HG02885 (cell line): ENCODE results near the gene HMGCLL1.

Experiments used
- ATAC-seq: cut with Tn5 transposase; IDR thresholded peaks from one replicate; pipeline ENCODE4 v1.9.1; 2021; ENCODE audit warnings: mild to moderate bottlenecking; ENCODE audit not compliant: unreplicated experiment, poor library complexity

HMGCLL1 gene

DNA sequence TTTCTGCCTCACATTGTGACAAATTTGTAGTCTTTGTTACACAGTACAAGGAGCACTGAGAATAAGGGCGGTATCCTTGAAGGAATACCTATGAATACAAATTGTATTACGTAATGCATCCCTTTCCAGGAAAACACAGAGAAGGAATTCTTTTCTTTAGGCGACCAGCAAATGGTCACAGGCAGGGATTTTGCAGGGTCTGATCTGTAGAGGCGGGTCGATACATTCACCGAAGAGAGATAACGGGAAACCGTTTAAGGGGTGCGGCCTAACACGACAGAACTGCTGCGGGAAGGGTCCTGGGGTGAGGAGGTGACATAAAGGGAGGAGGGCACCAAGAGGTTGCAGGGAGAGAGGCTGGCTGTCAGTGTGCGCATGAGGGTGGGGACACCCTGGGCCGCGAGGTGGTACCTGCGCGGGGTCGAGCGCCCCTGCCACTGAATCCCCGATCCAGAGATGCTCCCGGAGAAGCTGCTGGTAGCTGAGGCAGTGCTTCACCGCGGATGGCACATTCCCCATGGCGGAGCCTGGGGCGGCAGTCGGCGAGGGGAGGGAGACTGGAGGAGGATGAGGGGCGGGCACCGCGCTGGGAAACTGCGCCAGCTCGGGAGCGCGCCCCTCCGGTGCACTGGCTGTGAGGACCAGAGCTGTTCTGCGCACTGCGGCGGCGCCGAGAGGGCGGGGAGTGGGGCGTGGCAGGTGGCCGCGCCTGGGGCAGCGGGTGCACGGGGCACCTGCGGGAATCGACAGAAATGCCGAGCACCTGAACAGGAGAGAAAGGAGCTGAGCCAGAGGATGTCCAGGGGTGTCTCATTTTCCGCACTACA lies at the start of gene HMGCLL1:
Gene HMGCLL1, minus strand, starts transcription at position 656 of the 827 bp plus-strand sequence. Its CDS starts 137 bp downstream, at position 519.
- no peak for ATAC-seq

DNA sequence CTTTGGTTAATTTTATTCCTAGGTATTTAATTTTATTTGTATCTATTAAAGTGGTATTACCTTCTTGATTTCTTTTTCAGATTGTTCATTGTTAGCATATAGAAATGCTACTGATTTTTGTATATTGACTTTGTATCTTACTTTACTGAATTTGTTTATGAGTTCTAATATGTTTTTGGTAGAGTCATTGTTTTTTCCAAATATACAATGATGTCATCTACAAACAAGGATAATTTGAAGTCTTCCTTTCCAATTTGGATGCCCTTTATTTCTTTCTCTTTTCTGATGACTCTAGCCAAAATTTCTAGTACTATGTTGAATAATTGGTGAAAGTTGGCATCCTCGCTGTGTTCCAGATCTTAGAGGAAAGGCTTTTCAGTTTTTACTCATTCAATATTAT lies 43.0 kb upstream of the HMGCLL1 start:
- ATAC-seq = no peak

DNA sequence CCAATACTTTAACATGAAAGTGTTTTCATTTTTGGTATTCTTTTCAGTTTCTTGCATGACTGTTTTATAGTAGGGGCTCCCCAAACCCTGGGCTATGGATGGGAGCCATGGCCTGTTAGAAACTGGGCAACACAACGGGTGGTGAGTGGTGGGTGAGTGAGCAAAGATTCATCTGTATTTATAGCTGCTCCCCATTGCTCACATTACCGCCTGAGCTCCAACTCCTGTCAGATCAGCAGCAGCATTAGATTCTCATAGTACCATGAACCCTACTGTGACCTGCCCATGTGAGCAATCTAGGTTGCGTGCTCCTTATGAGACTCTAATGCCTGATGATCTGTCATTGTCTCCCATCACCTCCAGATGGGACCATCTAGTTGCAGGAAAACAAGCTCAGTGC lies 42.3 kb upstream of the HMGCLL1 start:
- no peak for ATAC-seq

DNA sequence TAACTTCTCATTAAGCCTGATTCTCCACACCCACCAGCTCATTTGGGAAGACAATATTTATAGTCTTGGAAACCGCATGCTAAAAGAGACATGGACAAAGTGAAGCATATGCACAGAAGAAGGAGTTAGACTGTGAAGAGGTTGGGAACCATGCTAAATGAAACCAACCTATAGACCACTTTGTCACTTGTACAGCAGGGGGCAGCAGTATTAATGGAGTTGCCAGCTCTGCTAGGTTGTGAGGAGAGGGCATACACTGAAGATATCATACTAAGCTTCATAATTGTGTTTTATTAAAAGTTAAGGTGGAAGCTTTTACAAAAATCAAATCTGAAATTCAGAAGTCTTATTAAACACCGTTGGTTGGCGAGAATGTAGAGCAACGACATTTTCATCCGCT lies 38.3 kb upstream of the HMGCLL1 start:
- peak; percentile 62 for ATAC-seq

DNA sequence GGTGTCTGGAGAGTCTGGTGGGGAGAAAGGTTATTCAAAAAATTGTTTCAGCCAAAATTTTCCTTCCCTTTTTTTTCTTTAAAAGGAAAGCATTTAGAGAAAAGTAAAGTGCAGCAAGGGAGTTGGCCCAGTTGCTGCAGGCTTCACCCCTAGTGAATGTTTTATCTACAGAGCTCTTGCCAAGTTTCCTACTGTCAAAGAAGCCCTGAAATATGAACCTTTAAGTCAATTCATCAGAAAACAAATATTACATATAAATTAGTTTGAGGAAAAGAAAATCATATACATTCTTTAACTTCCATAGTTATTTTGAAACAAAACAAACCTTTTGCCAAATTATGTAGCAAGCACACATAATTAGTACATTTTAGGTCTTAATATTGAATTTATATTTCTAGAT lies 25.0 kb upstream of the HMGCLL1 start:
- ATAC-seq = no peak

DNA sequence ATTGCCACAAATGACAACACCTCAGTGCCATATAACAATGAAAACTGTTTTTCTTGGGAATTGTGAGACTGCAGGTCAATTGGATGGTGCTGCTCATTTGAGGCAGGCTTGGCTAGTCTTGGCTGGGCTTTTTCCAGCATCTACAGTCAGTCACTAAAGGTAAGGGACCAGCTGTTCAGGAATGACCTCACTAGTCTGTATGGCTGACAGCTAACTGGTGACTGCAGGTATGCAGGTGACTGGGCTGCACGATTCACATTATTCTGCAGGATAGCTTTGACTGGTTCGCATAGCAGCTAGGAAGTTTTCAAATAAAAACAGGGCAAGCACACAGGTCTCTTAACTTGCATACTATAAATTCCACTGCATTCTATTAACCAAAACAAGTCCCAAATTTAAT lies 22.1 kb upstream of the HMGCLL1 start:
- ATAC-seq = no peak

DNA sequence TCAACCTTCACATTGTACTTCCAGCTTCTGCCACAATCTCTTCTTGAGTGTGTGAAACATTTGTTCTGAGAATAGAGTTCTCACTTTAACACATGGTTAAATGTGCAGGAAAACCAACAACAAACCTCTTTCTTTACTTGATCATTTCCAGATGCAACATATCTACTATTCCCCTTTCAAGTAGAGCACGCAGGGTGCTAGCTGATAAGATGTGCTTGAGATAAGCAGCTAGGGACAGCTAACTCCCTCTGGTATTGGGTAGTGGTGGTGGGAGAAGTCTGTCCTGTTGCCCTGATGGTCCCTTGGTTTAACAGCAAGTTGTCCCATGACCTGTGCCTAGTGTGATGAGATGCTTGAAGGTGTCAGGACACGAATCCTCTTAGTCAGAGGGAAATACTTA lies 15.4 kb upstream of the HMGCLL1 start:
- ATAC-seq = no peak

DNA sequence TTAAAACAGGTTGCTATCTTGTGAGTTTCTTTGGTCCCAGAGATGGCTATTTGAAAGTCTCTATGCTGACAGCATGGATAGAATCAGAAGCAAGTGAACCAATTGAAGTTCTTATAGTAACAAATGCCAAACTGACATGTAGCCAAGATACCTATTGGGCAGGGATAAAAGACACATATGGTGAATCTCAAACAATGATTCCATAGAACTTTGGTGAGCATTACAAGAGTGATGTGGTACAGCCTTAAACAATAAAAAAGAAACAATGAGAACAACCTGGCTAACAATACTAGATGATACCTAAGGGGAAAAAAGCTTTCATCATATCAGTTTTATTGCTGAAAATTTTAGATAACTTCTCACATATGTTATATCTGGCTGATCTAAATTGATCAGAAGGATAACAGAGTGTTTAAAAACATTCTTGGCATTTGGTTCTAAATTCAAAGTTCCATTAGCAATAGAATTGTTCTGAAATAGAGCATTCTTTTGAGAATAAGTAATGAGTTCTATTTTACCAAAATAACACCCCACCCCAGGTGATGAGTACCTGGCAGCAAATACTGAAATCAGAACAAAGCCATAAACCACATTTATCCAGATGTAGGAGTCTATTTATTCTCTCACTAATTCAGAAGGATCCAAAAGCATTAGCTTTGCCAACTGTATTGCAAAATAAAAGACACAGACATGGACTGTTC lies 5.8 kb upstream of the HMGCLL1 start:
- ATAC-seq = no peak

DNA sequence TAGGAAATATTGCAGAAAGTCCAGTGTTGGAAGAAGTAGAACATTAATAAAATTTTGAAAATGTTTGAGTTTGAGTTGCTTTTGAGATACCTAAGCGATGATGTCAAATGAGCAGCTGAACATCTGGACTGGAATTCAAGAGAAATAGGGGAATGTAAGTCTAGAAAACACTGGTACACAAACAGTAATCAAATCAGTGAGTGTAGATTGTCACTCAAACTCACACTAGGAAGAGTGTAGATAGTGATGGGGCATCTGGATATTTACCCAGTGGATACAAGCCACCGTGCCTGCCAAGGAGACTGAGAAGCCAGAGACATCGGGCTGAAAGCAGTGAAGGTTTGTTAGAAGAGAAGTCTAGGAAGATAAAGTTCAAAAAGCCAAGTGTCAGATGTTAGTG lies 2.2 kb downstream of the HMGCLL1 start:
- ATAC-seq = no peak

DNA sequence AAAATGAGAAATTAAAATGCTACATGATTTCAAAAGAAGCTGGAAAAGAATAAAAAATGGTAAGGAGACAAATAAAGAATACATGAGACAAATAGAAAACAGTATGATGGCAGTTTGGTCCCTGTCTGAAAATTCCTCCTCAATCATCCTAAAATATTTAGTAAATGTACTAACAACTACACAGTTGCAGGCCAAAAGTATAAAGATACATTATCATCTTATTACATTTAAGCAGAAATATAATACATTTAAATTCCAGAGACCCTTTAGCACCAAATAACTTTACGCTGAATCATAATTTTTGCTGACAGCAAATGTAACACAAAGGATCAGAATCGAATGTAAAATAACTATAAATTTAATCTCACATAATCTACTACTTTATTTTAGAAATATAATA lies 4.4 kb downstream of the HMGCLL1 start:
- ATAC-seq = no peak

DNA sequence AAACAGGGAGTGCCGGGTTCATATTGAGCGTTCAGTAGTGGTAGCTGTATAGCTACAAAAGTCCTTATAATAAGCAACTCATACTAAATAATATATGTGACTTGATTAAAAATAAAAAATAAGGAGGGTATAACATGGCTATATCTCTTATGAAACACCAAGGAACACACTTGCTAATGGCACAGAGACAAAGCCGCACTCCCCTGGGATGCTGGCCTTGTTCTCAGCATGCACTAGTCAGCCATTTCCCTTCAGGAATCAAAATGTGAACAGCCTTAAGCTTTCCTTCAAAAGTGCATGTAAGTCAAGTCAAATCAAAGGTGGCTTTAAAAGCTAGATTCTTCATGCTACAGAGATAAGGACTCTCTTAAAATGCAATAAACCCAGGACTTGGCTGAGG lies 9.4 kb downstream of the HMGCLL1 start:
- no peak for ATAC-seq

DNA sequence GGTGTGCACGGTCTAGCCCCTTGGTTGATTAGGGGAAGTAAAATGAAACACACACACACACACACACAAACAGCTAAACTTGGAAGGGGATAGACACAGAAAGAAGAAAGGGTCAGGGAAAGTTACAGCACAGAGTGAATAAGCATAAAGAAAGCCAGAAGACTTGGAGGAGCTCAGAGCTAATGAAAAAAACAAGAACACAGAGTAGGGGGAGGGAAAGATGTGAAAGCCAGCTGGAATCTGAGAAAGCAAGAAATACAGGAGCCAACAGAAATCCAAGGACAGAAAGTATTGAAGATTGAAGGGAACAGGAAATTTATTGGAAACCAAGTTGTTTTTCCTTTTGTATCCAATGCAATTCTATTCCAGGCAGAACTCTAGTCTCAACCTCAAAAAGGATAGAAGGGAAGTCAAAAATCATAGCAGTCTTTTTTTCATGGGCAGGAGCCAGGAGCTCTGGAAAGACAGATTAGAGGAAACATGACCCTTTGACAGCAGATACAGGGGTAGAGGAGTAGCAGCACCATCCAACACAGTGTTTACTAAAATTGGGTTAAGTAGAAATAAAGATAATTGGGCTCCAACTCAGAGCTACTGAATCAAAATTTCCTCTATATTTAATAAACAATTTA lies 10.1 kb downstream of the HMGCLL1 start:
- ATAC-seq = no peak

DNA sequence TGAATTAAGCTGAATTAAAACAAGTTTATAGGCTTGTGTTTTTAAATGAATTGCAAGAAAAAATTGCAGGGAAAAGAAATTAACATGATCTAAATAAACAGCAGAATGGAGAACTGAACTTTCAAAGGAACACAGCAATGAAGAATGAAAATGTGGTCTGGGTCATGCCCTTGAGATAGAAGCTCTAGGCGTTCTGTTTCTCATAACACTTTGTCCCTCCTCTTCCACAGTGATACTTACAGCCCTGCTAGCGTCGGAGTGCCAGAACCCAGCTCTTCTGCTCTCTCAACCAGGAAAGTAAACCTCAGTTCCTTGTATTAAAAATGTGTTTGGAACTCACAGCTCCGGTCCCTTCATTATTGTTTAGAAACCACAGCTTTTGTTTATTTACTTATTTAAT lies 11.4 kb downstream of the HMGCLL1 start:
- ATAC-seq = no peak

DNA sequence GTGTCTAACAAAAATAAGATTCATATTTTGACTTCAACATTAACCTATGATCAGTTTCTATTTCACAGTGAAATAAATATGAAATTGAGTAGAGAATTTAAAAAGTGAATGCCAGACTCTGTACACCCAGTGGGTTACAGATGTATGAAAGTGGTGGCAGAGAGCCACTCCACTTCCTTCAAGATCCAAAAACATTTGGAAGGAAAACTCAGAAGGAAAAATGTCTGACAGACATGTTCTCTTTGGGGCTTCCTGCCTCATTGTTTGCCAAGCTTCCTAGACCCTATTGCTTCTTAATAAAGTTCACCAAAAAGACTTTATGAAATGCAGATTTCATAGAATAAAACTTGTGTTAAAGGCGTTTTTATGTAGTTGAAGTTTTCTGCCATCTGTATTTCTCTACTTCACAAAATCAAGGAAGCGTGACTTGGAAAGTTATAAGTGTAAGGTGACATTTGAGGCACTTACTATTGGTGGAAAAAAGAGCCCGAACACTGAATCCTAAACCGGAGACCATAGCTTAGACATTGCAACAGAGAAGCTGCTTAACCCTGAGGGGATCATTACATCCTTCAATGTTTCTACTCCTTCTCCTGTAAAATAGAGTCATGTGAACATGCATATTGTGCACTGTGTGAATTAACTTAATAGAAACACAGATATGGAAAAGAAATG lies 12.8 kb downstream of the HMGCLL1 start:
- ATAC-seq = no peak

DNA sequence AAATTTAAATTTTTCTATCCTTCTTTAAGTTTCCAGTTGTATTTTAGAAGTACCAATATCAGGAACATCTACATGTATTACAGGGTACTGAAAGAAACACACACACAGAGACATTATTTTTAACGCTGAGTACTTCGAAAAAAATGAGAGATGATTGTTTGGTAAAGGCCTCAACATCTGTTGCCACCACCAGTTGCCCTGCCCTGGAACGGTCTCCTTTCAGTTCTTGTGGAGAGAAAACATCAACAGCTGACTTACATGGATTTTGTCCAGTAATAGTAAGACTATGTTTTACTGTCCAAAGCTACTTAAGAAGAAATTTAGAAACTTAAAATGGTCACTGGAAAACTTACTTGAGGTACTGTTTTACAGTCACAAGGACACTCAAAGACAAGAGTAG lies 16.7 kb downstream of the HMGCLL1 start:
- ATAC-seq = no peak

DNA sequence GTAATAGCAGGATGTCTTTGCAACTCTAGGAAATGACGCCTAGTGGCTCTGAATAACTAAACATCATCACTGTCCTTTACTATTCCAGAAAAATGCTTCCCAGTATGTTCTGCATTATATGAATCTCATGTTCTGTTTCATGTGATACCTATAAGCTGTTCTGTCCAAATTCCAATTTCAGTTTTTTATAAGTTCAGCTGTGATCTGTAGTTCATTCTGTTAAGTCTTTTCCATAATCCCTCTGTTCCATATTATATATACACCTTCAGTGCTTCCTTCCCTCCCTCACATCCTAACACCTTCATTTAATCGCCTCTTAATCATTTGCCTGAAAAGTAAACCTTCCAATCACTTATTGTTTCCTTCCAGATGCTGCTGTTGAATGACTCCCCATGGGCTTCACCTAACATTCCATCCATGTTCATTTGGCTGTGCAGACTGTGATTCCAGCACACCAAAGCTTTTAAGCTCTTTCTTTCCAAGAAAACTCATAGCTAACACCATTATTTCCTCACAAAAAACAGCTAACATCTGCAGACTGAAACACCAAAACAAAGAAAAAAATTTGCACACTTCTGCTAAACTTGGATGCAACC lies 18.6 kb downstream of the HMGCLL1 start:
- no peak for ATAC-seq

DNA sequence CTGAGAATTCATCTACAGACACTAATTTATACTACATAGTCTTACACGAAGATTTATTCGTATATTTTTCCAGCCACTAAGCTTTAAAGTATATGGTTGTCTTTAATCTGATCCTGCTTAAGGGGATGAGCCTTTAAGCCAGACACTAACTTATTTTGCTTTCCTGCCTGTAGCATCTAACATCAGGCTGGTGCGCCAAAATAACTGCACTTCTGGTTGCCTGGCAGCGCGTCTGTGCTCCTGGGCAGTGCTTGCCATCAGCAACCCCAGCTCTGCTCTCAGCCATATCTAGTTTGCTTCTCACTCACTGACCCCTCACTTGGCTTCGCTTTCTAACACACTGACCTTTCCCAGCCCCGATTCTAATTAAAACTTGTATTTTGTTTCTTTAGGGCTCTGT lies 21.8 kb downstream of the HMGCLL1 start:
- ATAC-seq = no peak

DNA sequence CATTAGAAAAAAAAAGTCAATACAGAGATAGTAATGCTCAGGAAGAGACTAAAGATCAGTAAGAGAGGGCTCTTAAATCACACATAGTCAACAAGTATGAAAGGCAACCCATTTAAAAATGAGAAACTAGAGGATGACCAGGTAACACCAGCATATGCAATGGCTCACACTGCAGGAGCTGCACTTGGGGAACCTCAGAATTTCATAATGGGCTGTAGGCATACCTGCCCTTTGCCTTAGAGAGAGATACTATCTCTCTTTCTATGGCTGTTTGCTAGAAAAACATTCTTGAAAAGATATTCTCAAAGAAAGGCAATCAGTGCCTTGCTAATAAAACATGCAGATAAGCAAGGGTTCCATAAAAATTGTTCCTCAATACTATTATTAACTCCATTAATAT lies 33.2 kb downstream of the HMGCLL1 start:
- ATAC-seq = no peak

DNA sequence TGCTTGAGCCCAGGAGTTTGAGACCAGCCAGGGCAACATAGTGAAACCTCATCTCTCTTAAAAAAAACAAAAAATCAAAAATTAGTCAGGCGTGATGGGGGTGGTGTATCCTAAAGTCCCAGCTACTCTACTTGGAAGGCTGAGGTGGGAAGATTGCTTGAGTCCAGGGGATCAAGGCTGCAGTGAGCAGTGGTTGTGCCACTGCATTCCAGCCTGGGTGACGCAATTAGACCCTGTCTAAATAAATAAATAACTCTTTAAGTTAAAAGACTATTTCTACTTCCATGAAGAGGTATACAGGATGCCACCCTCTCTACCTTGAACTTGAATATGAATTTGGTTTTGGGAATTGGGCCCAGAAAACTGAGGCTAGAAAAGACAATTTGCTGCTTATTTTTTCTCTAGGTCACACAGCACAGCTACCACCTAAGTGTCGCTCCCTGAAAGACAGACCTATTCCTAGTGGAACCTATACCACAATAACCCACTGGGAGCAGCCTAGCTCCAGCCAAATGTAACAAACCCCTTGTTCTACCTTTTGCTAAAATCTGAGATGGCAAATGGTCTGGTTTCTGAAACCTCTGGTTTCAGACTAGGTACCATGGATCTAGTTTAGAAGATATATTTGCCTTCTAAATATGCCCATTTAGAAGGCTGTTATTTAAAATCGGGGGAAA lies 35.2 kb downstream of the HMGCLL1 start:
- no peak for ATAC-seq

DNA sequence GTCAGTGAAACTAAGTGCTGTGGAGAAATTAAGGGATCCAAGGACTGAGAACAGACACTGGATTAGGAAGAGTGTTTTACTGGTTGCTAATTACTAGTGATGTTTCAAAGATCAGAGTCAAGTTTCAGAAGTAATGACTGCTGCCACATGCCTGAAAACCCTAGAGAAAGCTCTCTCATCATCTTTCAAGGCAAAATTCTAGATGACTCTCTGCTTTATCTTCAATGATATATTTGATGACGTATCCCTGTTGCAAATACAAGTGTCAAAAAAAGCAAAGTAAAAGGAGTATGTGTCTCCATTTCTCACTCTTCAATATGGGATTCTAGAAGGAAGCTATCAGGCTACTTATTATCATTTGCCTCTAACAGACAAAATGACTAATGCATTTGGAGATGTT lies 38.0 kb downstream of the HMGCLL1 start:
- ATAC-seq = no peak
